WERI-Rb-1 (cell line): ENCODE measurements around the gene CHMP3.

Source experiments
- DNase-seq: peaks from one replicate; pipeline ENCODE4 v3.0.0-alpha.2; 2020
- H3K27ac ChIP-seq: fragments of 250-450 bp; sonication (Bioruptor Pico); 2 replicates; pipeline ENCODE4 v1.5.1; 2020; ENCODE audit warnings: mild to moderate bottlenecking, moderate library complexity
- H3K27me3 ChIP-seq: fragments of 250-450 bp; sonication (Bioruptor Pico); 2 replicates; pipeline ENCODE4 v1.5.1; 2021; ENCODE audit warnings: mild to moderate bottlenecking, low read depth, moderate library complexity; ENCODE audit not compliant: insufficient read depth, severe bottlenecking
- H3K36me3 ChIP-seq: fragments of 250-450 bp; sonication (Bioruptor Pico); 2 replicates; pipeline ENCODE4 v1.5.1; 2020; ENCODE audit warnings: mild to moderate bottlenecking, moderate library complexity
- H3K4me3 ChIP-seq: 2 replicates; pipeline ENCODE4 v1.5.1; 2011; ENCODE audit warnings: low read depth, mild to moderate bottlenecking, control low read depth, low read length
- H3K9me3 ChIP-seq: fragments of 250-450 bp; sonication (Bioruptor Pico); 2 replicates; pipeline ENCODE4 v1.5.1; 2021; ENCODE audit warnings: mild to moderate bottlenecking, moderate library complexity; ENCODE audit not compliant: severe bottlenecking
- TF ChIP-seq, protein P1 (sequence below): IDR thresholded peaks from 2 replicates; pipeline ENCODE4 v1.5.1; 2011; ENCODE audit warnings: low read depth, mild to moderate bottlenecking, control low read depth, inconsistent platforms, low read length

CHMP3 gene

DNA sequence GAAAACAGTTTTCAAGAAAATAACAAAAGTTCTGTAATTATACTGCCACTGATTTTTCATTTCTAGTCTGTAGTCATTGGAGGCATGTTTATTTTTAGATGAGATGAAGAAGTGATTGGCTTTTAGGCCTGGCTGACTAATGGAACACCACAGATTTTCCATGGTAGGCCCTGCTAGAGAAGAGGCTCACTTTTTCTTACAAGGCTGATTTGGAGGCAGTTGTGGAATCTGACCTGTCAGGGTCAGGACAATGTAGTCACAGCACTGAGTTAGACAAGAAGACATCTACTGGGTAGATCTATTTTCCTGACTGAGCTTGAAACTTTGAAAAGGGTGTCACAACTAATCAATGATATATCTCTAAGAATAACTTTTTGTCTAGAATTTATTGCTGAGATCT lies 78.1 kb downstream of the CHMP3 start:
- Histone ChIP-seq H3K36me3 (peaks cover 94% of the 10 kb centered on the region), H3K9me3 (no peaks in the 10 kb centered on the region), H3K27ac (no peak overlapping the region), H3K4me3 (no peak overlapping the region), H3K27me3 (no peaks in the 10 kb centered on the region)
- TF ChIP-seq, protein P1, sequence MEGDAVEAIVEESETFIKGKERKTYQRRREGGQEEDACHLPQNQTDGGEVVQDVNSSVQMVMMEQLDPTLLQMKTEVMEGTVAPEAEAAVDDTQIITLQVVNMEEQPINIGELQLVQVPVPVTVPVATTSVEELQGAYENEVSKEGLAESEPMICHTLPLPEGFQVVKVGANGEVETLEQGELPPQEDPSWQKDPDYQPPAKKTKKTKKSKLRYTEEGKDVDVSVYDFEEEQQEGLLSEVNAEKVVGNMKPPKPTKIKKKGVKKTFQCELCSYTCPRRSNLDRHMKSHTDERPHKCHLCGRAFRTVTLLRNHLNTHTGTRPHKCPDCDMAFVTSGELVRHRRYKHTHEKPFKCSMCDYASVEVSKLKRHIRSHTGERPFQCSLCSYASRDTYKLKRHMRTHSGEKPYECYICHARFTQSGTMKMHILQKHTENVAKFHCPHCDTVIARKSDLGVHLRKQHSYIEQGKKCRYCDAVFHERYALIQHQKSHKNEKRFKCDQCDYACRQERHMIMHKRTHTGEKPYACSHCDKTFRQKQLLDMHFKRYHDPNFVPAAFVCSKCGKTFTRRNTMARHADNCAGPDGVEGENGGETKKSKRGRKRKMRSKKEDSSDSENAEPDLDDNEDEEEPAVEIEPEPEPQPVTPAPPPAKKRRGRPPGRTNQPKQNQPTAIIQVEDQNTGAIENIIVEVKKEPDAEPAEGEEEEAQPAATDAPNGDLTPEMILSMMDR = no peak
- no peak for DNase-seq

DNA sequence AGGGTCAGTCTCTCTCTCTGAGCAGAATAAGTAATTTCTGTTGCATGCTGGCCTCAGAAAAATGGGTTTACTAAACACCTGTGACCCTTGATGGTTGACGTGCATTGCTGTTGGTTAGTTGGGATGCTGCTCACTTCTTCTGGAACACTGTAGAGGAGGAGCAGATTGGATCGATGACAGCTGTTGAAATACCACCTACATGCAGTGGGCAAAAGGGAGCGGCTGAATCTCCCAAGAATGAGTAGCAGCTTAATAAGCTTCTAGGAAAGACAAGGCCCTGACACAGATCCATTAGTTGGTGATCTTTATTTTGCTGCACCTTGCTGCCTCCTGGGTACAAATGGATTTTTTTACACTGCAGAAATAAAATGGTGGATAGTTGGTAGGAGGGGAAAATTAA lies 78.9 kb downstream of the CHMP3 start:
- Histone ChIP-seq H3K9me3 (no peaks in the 10 kb centered on the region), H3K27ac (no peak overlapping the region), H3K27me3 (no peaks in the 10 kb centered on the region), H3K36me3 (peaks cover 94% of the 10 kb centered on the region), H3K4me3 (no peak overlapping the region)
- TF ChIP-seq, protein P1 = no peak
- DNase-seq = no peak

DNA sequence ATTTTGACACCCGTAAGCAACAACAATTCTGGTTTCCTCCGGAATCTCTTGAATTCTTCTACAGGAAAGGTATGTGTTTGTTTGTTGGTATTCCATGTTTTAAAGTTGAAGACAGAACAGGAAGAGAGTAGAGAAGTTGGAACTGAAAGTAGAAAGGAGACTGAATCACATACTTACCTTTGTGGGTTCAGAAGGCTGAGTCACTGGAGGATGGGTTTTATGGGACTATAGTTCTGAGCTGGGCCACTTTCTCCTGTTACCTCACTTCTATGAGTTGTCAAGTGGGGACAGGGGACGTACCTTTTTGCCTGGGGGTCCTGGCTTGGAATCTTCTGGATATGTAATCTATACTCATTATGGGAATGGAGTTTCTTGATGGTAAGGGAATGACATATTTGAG lies 81.2 kb downstream of the CHMP3 start:
- TF ChIP-seq, protein P1 = no peak
- no peaks in the 10 kb centered on the region for H3K27me3 ChIP-seq
- no peak overlapping the region for H3K27ac ChIP-seq
- H3K4me3 ChIP-seq = no peak overlapping the region
- no peaks in the 10 kb centered on the region for H3K9me3 ChIP-seq
- H3K36me3 ChIP-seq = peaks cover 95% of the 10 kb centered on the region
- DNase-seq = no peak

DNA sequence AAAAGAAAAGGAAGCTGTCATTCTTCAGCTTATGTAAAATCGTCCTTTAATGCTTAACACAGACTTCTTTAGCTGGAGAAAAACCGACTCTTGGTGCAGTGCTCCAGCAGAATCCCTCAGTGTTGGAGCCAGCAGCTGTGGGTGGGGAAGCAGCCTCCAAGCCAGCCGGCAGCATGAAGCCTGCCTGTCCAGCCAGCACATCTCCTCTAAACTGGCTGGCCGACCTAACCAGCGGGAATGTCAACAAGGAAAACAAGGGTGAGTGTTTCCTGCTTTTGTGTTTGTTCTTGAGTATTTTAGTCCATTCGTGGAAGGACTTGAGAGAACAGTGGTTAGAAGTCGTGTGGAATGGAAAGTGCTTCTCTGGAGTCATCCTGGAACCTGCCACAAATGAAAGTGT lies 83.1 kb downstream of the CHMP3 start:
- Histone ChIP-seq H3K36me3 (peaks cover 90% of the 10 kb centered on the region), H3K4me3 (no peak overlapping the region), H3K9me3 (no peaks in the 10 kb centered on the region), H3K27ac (no peak overlapping the region), H3K27me3 (no peaks in the 10 kb centered on the region)
- TF ChIP-seq, protein P1 = no peak
- DNase-seq = no peak

DNA sequence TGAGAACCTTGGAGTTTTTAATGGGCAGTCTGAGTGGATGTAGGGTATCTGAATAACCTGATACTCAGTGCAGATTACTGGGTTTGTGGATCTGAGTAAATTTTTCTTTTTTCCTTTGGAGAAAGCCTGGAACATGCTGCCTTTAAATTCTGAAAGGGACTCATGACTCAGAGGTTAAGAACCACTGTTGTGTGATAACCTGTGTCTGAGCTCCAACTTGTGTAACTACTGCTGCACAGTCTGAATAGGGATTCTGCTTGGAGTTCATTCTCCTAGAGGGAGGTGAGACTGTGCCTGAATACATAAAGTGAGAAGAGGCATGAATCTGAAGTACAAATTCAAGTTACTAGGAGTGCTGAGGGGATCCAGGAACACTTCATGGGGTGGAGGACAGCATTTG lies 85.9 kb downstream of the CHMP3 start:
- H3K27ac ChIP-seq = no peak overlapping the region
- no peaks in the 10 kb centered on the region for H3K9me3 ChIP-seq
- H3K36me3 ChIP-seq = peaks cover 84% of the 10 kb centered on the region
- no peak for DNase-seq
- H3K4me3 ChIP-seq = no peak overlapping the region
- H3K27me3 ChIP-seq = no peaks in the 10 kb centered on the region
- TF ChIP-seq, protein P1 = no peak

DNA sequence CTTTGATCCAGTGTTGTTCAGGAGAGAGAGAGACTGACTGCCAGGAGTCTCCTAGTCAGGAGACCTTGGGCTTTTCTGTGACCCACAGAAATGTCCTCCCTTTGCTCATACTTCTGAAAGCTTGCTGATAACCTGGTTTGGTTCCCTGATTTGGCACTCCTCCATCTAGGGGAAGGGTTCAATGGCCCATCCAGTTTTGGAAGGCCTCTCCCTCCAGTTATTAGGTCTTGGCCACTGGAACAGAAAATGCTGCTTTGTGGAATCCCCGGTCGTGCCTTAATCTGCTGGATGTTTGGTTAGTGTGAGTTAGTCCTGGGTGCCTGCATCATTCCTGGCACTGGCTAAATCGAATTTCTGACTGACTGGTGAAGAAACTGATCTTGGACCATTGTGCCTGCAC lies 86.3 kb downstream of the CHMP3 start:
- Histone ChIP-seq H3K36me3 (peaks cover 84% of the 10 kb centered on the region), H3K9me3 (no peaks in the 10 kb centered on the region), H3K27ac (no peak overlapping the region), H3K27me3 (no peaks in the 10 kb centered on the region), H3K4me3 (no peak overlapping the region)
- DNase-seq = no peak
- TF ChIP-seq, protein P1 = no peak
